ENCODE data around the gene BDKRB1.

- TF ChIP-seq CTCF (IDR thresholded peaks at IDR 0.05): no peak
- no peak for TF ChIP-seq E2F5 (CRISPR knock-in tag; IDR thresholded peaks at IDR 0.05)
- no peak for TF ChIP-seq NR3C1 (CRISPR knock-in tag; conservative IDR thresholded peaks at IDR 0.05; ENCODE audit: low read depth)
- TF ChIP-seq FOXK1 (CRISPR knock-in tag; IDR thresholded peaks at IDR 0.05): no peak
- TF ChIP-seq MAX (CRISPR knock-in tag; IDR thresholded peaks at IDR 0.05): no peak
- no peak for TF ChIP-seq RORB (CRISPR knock-in tag; IDR thresholded peaks at IDR 0.05)
- no peak for TF ChIP-seq GTF2I (CRISPR knock-in tag; conservative IDR thresholded peaks at IDR 0.05)
- no peak for TF ChIP-seq FOXP4 (CRISPR knock-in tag; IDR thresholded peaks at IDR 0.05)
- TF ChIP-seq AR (CRISPR knock-in tag; IDR thresholded peaks at IDR 0.05): no peak
- no peak for TF ChIP-seq RELA (CRISPR knock-in tag; IDR thresholded peaks at IDR 0.05; ENCODE audit: borderline replicate concordance)
- no peak for TF ChIP-seq USF2 (CRISPR knock-in tag; IDR thresholded peaks at IDR 0.05)
- no peak for TF ChIP-seq NFYB (CRISPR knock-in tag; conservative IDR thresholded peaks at IDR 0.05; ENCODE audit: low read depth)
Measured at GRCh38 chr14:96268431-96269358, 12.7 kb downstream of the BDKRB1 start.

All from WTC11 (cell line).